Loucy (cell line): ENCODE results near the gene AMZ1.

Experiments used
- H2AFZ ChIP-seq: fragments of 200-600 bp; sonication (generic); 2 replicates; pipeline ENCODE4 v1.6.0; 2016; ENCODE audit warnings: antibody characterized with exemption, mild to moderate bottlenecking, low read length, moderate library complexity
- H3F3A ChIP-seq: fragments of 200-600 bp; 2 replicates; pipeline ENCODE4 v1.6.0; 2016; ENCODE audit warnings: antibody characterized with exemption, low read depth, mild to moderate bottlenecking
- H3K27me3 ChIP-seq: fragments of 200-600 bp; sonication (generic); 2 replicates; pipeline ENCODE4 v1.6.1; 2014; ENCODE audit warnings: low read length, mild to moderate bottlenecking; ENCODE audit not compliant: insufficient read depth, poor library complexity, severe bottlenecking
- H3K36me3 ChIP-seq: fragments of 200-600 bp; sonication (generic); 2 replicates; pipeline ENCODE4 v1.6.1; 2016; ENCODE audit warnings: low read length; ENCODE audit not compliant: insufficient read depth
- H3K4me1 ChIP-seq: fragments of 200-600 bp; sonication (generic); 2 replicates; pipeline ENCODE4 v1.5.1; 2014; ENCODE audit warnings: low read length, mild to moderate bottlenecking; ENCODE audit not compliant: insufficient read depth, poor library complexity, severe bottlenecking
- H3K4me2 ChIP-seq: fragments of 200-600 bp; sonication (generic); 2 replicates; pipeline ENCODE4 v1.6.0; 2014; ENCODE audit warnings: antibody characterized with exemption, low read length, low read depth, mild to moderate bottlenecking; ENCODE audit not compliant: poor library complexity, severe bottlenecking
- H3K4me3 ChIP-seq: fragments of 200-600 bp; sonication (generic); 2 replicates; pipeline ENCODE4 v1.5.1; 2014; ENCODE audit warnings: low read length, mild to moderate bottlenecking, mixed read lengths; ENCODE audit not compliant: poor library complexity, severe bottlenecking
- H3K79me2 ChIP-seq: fragments of 200-600 bp; sonication (generic); 2 replicates; pipeline ENCODE4 v1.6.1; 2014; ENCODE audit warnings: low read length; ENCODE audit not compliant: insufficient read depth
- H3K9ac ChIP-seq: fragments of 200-600 bp; sonication (generic); 2 replicates; pipeline ENCODE4 v1.6.0; 2014; ENCODE audit warnings: mild to moderate bottlenecking, low read depth, low read length, moderate library complexity; ENCODE audit not compliant: poor library complexity, severe bottlenecking
- H3K9me2 ChIP-seq: fragments of 200-600 bp; sonication (generic); replicated peaks from 2 replicates; pipeline ENCODE4 v1.6.1; 2016; ENCODE audit warnings: low read depth, low read length, mixed read lengths
- H3K9me3 ChIP-seq: fragments of 200-600 bp; sonication (generic); 2 replicates; pipeline ENCODE4 v1.6.1; 2014; ENCODE audit warnings: mild to moderate bottlenecking, antibody characterized with exemption, low read length, low read depth; ENCODE audit not compliant: insufficient read depth
- H4K20me1 ChIP-seq: fragments of 200-600 bp; sonication (generic); 2 replicates; pipeline ENCODE4 v1.6.0; 2014; ENCODE audit warnings: antibody characterized with exemption, low read length, mild to moderate bottlenecking; ENCODE audit not compliant: insufficient read depth, poor library complexity, severe bottlenecking
- CTCF ChIP-seq: fragments of 200-600 bp; sonication (generic); conservative IDR thresholded peaks from 2 replicates; pipeline ENCODE4 v1.5.1; 2014; ENCODE audit warnings: mild to moderate bottlenecking, antibody characterized with exemption, low read length
- EZH2phosphoT487 ChIP-seq: fragments of 200-600 bp; IDR thresholded peaks from 2 replicates; pipeline ENCODE4 v1.6.1; 2018; ENCODE audit warnings: antibody characterized with exemption, mild to moderate bottlenecking, moderate library complexity, borderline replicate concordance

Gene AMZ1

GRCh38 chr7:2666588-2667250, 21.3 kb upstream of the AMZ1 start:
- no peaks in the 10 kb centered on the region; the same call in 1 of the 2 replicates for H3K36me3 ChIP-seq
- H3K9me2 ChIP-seq = no peaks in the 10 kb centered on the region
- no peak overlapping the region for H3K4me3 ChIP-seq
- H3K79me2 ChIP-seq = no peaks in the 10 kb centered on the region
- H3K9me3 ChIP-seq = no peaks in the 10 kb centered on the region
- no peaks in the 10 kb centered on the region for H3K27me3 ChIP-seq
- no peak overlapping the region for H2AFZ ChIP-seq
- no peak overlapping the region for H3K9ac ChIP-seq
- no peak for TF ChIP-seq EZH2phosphoT487
- TF ChIP-seq CTCF = no peak
- H4K20me1 ChIP-seq = no peaks in the 10 kb centered on the region
- no peaks in the 10 kb centered on the region for H3F3A ChIP-seq
- H3K4me2 ChIP-seq = no peak overlapping the region
- H3K4me1 ChIP-seq = peaks cover 10% of the 10 kb centered on the region

GRCh38 chr7:2667843-2668242, 20.2 kb upstream of the AMZ1 start:
- TF ChIP-seq EZH2phosphoT487 = no peak
- TF ChIP-seq CTCF = no peak
- H3K9me2 ChIP-seq = no peaks in the 10 kb centered on the region

GRCh38 chr7:2668401-2668800, 19.6 kb upstream of the AMZ1 start:
- no peak overlapping the region for H3K4me3 ChIP-seq
- H3K27me3 ChIP-seq = no peaks in the 10 kb centered on the region
- H3K4me2 ChIP-seq = no peak overlapping the region

More at GRCh38 chr7:2667843-2668242, 20.2 kb upstream of the AMZ1 start:
- Histone ChIP-seq H3F3A (no peaks in the 10 kb centered on the region), H3K9ac (no peak overlapping the region), H3K36me3 (no peaks in the 10 kb centered on the region), H2AFZ (no peak overlapping the region), H3K27me3 (no peaks in the 10 kb centered on the region), H3K79me2 (no peaks in the 10 kb centered on the region), H4K20me1 (no peaks in the 10 kb centered on the region), H3K4me1 (peaks cover 10% of the 10 kb centered on the region), H3K4me2 (no peak overlapping the region), H3K9me3 (no peaks in the 10 kb centered on the region), H3K4me3 (no peak overlapping the region)

More at GRCh38 chr7:2668401-2668800, 19.6 kb upstream of the AMZ1 start:
- no peaks in the 10 kb centered on the region for H3K79me2 ChIP-seq
- TF ChIP-seq CTCF (no peak), EZH2phosphoT487 (no peak)
- H3K9me2 ChIP-seq = no peaks in the 10 kb centered on the region
- no peak overlapping the region for H2AFZ ChIP-seq
- no peaks in the 10 kb centered on the region for H3F3A ChIP-seq
- H3K4me1 ChIP-seq = peaks cover 10% of the 10 kb centered on the region
- H4K20me1 ChIP-seq = no peaks in the 10 kb centered on the region
- no peak overlapping the region for H3K9ac ChIP-seq
- no peaks in the 10 kb centered on the region for H3K36me3 ChIP-seq
- H3K9me3 ChIP-seq = no peaks in the 10 kb centered on the region
